Muscle layer of colon (tissue), 2 donors: ENCODE data around the gene KRT38.

ENCODE experiments used
- H3K27ac ChIP-seq: one replicate; pipeline ENCODE4 v1.7.0; 2013; ENCODE audit warnings: low read depth, mild to moderate bottlenecking, low read length, moderate library complexity
- H3K27me3 ChIP-seq, 2 donors: one replicate each; pipeline ENCODE4 v1.7.0; 2013; ENCODE audit warnings: low read length in 2 of 2, mild to moderate bottlenecking in 2 of 2; ENCODE audit not compliant: insufficient read depth in 2 of 2, control insufficient read depth in 1 of 2
- H3K36me3 ChIP-seq: one replicate; pipeline ENCODE4 v1.7.0; 2013; ENCODE audit warnings: mild to moderate bottlenecking, low read length; ENCODE audit not compliant: insufficient read depth
- H3K4me1 ChIP-seq: one replicate; pipeline ENCODE4 v1.7.0; 2013; ENCODE audit warnings: mild to moderate bottlenecking, low read length; ENCODE audit not compliant: insufficient read depth
- H3K4me3 ChIP-seq, 2 donors: one replicate each; pipeline ENCODE4 v1.7.0; 2013; ENCODE audit warnings: low read length in 2 of 2, low read depth in 1 of 2, mild to moderate bottlenecking in 1 of 2, moderate library complexity in 1 of 2
- H3K9ac ChIP-seq: one replicate; pipeline ENCODE4 v1.7.0; 2013; ENCODE audit warnings: low read length
- H3K9me3 ChIP-seq: one replicate; pipeline ENCODE4 v1.7.0; 2013; ENCODE audit warnings: mild to moderate bottlenecking, low read length
- donor health status: abdominal sarcoma.
- donor health status: Adenocarcinoma of cecum.

KRT38 gene

DNA sequence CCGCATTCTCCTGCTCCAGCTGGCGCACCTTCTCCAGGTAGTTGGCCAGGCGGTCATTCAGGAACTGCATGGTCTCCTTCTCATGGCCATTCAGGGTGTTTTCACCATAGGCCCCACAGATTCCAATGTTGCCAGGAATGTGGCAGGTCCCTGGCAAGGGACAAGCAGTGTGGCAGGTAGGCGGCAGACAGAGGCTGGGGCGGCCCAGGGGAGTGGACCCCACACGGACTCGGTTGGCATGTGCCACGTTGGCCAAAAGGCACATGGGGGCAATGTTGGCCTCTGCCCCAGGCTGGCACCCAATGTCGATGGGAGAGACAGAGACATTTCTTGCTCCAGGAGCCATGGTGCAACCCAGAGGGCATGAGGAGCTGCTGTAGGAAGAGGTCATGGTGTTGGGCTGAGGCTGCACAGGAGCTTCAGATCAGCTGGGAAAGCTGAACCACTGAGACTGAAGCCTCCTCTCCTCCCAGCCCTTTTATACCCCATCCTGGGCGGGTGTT lies at the start of gene KRT38:
Gene KRT38, minus strand, starts transcription at position 453 of the 503 bp plus-strand sequence. Its CDS starts 62 bp downstream, at position 391.
- no peaks in the 10 kb centered on the region for H3K27me3 ChIP-seq
- H3K27ac ChIP-seq, result no peak within 1 kb of the TSS
- H3K9ac ChIP-seq, result no peak within 1 kb of the TSS
- no peak within 1 kb of the TSS for H3K4me3 ChIP-seq
- H3K36me3 ChIP-seq, result no peaks in the 10 kb centered on the region
- H3K9me3 ChIP-seq, result no peaks in the 10 kb centered on the region
- no peaks in the 10 kb centered on the region for H3K4me1 ChIP-seq

DNA sequence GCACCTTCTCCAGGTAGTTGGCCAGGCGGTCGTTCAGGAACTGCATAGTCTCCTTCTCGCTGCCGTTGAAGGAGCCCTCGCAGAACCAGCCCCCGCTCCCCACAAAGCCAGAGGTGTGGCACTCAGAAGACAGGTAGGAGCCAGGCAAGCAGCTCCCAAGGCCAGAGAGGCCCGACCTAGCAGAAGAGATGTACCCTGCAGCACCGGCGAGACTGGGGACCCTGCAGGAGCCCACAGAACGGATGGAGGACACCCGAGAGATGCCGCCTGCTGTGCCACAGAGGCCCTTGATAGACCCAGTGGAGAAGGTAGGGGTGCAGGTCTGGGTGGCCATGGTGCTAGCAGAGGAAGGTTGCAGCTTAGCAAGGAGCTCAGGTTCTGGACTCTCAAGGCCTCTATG lies 48.7 kb upstream of the KRT38 start, which contains the start of gene KRT36:
Gene KRT36, minus strand, starts transcription at position 380 of the 400 bp plus-strand sequence. Its CDS starts 46 bp downstream, at position 334.
- no peak within 1 kb of the TSS for H3K27ac ChIP-seq
- H3K9ac ChIP-seq, result no peak within 1 kb of the TSS
- no peaks in the 10 kb centered on the region for H3K9me3 ChIP-seq
- H3K4me3 ChIP-seq, result no peak within 1 kb of the TSS
- no peaks in the 10 kb centered on the region for H3K36me3 ChIP-seq
- H3K4me1 ChIP-seq, result no peaks in the 10 kb centered on the region
- no peaks in the 10 kb centered on the region for H3K27me3 ChIP-seq

DNA sequence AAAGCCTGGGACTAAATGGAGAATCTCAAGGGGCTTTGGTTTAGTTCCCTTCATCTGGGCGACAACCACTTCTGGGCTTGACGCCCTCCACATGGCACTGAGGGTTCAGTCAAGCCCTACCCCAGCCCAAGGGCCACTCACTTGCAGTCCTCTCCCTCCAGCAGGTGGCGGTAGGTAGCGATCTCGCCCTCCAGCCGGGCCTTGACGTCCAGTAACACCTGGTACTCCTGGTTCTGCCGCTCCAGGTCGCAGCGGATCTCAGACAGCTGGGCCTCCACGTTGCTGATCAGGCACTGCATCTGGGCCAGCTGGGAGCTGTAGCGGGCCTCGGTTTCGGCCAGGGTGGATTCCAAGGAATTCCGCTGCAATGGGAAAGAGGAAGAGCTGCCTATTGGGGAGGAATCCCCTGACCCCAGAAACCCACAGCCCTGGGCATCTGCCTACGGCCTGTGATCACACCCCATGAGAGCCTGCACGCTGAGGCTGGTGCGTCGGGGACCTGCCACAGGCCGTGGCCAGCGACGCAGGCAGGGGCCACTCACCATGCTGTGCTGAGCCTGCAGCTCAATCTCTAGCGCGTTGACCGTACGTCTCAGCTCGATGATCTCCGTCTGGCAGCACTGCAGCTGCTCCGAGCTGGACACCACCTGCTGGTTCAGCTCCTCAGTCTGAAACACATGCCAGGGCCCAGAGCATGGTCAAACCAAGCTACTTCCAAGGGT lies 46.2 kb upstream of the KRT38 start:
- Histone ChIP-seq H3K27me3 (no peaks in the 10 kb centered on the region), H3K4me1 (no peaks in the 10 kb centered on the region), H3K27ac (no peak overlapping the region), H3K4me3 (no peak overlapping the region), H3K9me3 (no peaks in the 10 kb centered on the region), H3K36me3 (no peaks in the 10 kb centered on the region), H3K9ac (no peak overlapping the region)

DNA sequence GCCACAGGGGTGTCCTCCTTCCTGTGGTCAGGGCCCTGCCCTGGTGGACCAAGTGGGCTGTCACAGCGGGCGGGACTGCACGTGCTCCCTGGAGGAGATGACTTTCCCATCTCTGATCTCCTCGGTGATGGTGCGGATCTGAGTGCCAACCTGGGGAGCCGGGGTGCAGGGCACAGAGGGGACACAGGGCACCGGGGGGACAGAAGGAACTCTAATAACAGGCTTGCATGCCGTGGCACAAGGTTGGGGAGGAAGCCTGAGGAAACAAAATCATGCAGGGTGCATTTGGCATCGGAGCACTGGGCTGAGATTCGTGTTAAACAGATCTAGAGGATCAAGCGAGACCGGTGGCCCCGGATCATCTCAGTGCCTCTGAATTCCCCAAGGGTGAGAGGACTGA lies 45.5 kb upstream of the KRT38 start:
- Histone ChIP-seq H3K27me3 (no peaks in the 10 kb centered on the region), H3K9me3 (no peaks in the 10 kb centered on the region), H3K4me3 (no peak overlapping the region), H3K9ac (no peak overlapping the region), H3K36me3 (no peaks in the 10 kb centered on the region), H3K27ac (no peak overlapping the region), H3K4me1 (no peaks in the 10 kb centered on the region)

DNA sequence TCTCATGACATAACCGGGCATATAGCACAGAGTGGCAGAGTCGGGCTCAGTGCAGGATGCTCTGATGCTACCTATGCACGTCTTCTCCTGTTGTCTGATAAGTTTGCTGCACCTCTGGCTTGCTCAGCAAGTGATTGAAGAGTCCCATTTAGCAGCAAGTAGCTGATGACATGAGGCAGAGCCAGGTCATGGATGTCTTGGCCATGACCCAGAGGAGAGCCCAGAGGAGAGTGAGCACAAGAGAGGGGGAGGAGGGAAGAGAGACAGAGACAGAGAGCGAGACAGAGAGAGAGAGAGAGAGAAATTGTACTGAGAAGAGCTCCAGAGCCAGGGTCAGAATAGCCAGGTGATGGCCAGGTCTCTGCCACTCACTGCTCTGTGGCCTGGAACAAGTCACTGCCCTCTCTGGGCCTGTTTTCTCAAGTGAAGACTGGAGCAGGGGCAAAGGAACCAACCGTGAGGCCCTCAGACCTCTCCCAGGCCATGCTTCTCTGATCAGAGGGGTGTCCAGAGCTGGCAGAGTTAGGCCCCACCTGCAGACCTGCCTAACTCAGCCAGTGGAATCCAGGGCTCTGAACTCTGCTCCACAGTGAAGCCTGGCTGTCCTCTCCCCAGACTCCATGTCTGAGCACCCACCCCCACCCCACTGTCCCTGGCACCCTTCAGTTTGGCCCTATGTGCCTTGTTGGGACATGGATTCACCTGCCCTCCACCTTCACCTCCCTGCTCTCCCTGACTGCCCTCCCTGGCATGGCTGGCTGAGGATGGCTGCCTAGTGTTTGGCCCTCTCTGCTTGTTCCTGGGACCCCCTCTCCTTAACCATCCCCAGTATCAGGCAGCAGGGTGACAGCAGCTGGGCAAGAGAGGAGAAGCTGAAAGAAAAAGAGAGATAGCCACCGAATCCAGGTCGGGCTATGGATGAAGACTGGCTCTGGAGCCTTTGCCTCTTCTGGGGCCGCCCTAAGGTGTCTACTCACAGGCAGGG lies 44.4 kb upstream of the KRT38 start:
- H3K36me3 ChIP-seq, result no peaks in the 10 kb centered on the region
- no peak overlapping the region for H3K4me3 ChIP-seq
- no peaks in the 10 kb centered on the region for H3K27me3 ChIP-seq
- H3K27ac ChIP-seq, result no peak overlapping the region
- H3K4me1 ChIP-seq, result no peaks in the 10 kb centered on the region
- H3K9me3 ChIP-seq, result no peaks in the 10 kb centered on the region
- H3K9ac ChIP-seq, result no peak overlapping the region

DNA sequence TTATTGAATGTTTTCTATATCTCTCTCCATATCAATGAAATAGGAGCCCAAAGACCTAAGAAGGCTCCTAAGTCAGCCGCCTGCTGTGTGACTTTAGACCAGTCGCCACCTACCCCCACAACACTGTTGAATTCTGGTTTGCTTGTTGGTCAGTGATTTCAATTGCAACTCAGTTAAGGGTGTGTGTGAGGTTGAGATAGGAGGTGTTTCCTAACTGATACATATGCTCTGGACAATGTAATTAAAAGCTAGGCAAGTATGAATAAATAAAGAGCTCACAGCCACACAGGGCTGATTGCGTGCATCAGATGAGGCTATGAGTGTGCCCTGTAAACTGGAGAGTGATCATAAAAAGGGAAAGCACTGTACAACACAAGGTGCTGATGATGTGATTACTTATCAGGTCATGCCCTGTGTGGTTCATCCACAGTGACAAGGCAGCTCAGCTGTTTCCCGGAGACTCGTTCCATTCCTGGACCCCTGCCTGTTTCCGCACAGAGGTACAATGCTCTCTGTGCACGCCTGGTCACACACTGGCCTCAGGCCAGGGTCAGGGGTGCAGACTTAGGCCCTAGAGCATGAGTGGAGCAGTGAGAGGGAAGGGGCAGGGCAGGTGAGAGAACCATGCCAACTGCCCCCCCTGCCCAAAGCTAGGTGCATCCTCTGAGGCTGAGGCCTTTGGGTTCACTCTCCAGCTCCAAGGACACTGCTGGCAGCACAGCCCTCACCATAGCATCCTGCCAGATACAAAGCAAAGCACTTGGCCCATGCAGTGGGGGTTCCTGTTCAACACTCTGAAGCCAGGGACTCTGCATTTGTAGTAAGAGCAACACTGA lies 43.4 kb upstream of the KRT38 start:
- H3K9ac ChIP-seq, result no peak overlapping the region
- no peaks in the 10 kb centered on the region for H3K9me3 ChIP-seq
- H3K27me3 ChIP-seq, result no peaks in the 10 kb centered on the region
- no peaks in the 10 kb centered on the region for H3K4me1 ChIP-seq
- no peak overlapping the region for H3K27ac ChIP-seq
- H3K4me3 ChIP-seq, result no peak overlapping the region
- no peaks in the 10 kb centered on the region for H3K36me3 ChIP-seq

DNA sequence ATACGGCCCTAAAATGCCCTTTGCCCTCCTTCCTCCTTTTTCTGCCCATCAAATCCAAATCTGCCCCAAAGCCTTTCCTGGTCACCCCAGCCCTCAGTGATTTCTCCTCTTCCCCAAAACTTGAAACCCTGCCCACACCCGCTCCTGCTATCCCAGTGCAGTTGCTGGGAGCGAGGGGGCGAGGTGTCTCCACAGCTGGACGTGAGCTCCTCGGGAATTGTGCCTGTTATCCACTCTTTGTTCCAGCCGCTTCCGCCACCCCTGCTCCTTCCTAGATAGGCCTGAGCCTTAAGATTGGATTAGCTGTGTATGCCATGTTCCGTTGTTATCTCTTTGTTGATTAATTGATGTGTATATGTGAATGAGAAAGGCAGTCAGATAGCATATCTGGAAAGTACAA lies 42.7 kb upstream of the KRT38 start:
- Histone ChIP-seq H3K9ac (no peak overlapping the region), H3K27me3 (no peaks in the 10 kb centered on the region), H3K9me3 (no peaks in the 10 kb centered on the region), H3K4me3 (no peak overlapping the region), H3K27ac (no peak overlapping the region), H3K36me3 (no peaks in the 10 kb centered on the region), H3K4me1 (no peaks in the 10 kb centered on the region)

DNA sequence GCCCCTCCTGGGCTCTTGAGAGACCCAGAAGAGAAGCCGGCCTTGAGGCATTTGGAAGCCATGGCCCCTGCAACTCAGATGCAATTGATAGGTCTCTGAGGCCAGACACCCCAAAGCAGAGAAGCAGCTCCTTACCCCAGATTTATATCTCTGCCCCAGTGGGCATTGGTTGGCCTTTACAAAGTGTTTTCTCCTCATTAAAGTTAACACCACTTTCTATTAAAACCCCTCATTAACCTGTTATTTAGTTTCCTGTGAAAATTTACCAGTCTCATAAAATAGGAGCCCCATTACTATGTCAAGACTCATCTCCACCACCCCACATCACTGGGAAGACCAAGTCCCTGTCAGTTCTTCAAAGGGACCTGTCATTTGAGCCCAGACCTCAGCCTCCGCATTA lies 40.3 kb upstream of the KRT38 start, which contains the start of gene KRT35:
Gene KRT35, minus strand, starts transcription at position 116 of the 400 bp plus-strand sequence. Its CDS starts 54 bp downstream, at position 62.
- Histone ChIP-seq H3K4me1 (no peaks in the 10 kb centered on the region), H3K4me3 (no peak within 1 kb of the TSS), H3K9me3 (no peaks in the 10 kb centered on the region), H3K36me3 (no peaks in the 10 kb centered on the region), H3K27me3 (no peaks in the 10 kb centered on the region), H3K27ac (no peak within 1 kb of the TSS), H3K9ac (no peak within 1 kb of the TSS)

DNA sequence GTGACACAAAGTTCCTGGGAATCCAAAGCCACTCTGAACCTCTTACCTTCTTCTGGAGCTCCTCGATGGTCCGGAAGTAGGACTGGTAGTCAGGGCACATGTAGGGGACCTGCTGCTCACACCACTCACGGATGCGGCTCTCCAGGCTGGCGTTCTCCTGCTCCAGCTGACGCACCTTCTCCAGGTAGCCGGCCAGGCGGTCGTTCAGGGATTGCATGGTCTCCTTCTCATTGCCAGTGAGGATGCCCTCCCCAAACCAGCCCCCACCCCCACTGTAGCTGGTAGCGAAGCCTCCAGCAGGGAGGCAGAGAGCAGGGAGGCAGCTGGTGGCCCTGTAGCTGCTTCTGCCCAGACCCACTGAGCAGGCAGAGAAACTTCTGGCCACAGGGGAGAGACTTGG lies 39.8 kb upstream of the KRT38 start:
- Histone ChIP-seq H3K4me3 (no peak overlapping the region), H3K9ac (no peak overlapping the region), H3K27ac (no peak overlapping the region), H3K4me1 (no peaks in the 10 kb centered on the region), H3K36me3 (no peaks in the 10 kb centered on the region), H3K9me3 (no peaks in the 10 kb centered on the region), H3K27me3 (no peaks in the 10 kb centered on the region)

DNA sequence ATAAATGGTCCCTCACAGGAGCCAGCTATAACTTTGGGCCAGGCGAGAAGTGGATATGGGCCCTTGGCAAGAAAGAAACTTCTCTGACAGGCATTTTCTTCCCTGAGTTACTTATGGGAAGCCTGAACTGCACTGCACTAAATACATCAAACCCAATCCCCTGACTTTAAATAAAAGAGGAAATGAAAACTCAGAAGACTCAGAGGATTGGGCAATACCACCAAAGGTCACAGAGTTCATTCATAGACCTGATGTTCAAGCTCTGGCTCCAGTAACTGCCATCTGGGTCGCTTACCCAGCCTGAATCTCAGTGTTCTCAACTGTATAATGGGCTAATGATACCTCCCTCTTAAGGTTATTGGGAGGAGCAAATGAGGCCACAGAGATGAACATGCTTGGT lies 39.4 kb upstream of the KRT38 start:
- no peak overlapping the region for H3K9ac ChIP-seq
- H3K27ac ChIP-seq, result no peak overlapping the region
- no peak overlapping the region for H3K4me3 ChIP-seq
- H3K27me3 ChIP-seq, result no peaks in the 10 kb centered on the region
- H3K4me1 ChIP-seq, result no peaks in the 10 kb centered on the region
- H3K9me3 ChIP-seq, result no peaks in the 10 kb centered on the region
- no peaks in the 10 kb centered on the region for H3K36me3 ChIP-seq

DNA sequence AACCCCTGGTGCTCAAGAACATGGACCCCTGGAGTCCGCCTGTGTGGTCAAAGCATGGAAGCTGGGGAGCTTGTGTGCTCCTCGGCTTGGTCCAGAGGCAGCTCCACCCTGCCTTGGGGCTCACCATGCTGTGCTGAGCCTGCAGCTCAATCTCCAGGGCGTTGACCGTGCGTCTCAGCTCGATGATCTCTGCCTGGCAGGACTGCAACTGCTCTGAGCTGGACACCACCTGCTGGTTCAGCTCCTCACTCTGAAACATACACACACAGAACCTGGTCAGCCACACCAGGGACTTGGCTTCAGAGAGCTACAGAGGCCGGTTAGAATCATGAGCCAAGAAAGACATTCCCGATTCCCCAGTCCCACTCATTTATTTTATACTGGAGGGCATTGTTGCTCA lies 37.5 kb upstream of the KRT38 start:
- Histone ChIP-seq H3K27me3 (no peaks in the 10 kb centered on the region), H3K27ac (no peak overlapping the region), H3K9me3 (no peaks in the 10 kb centered on the region), H3K36me3 (no peaks in the 10 kb centered on the region), H3K4me3 (no peak overlapping the region), H3K9ac (no peak overlapping the region), H3K4me1 (no peaks in the 10 kb centered on the region)
